H9 (cell line): Measurements from ENCODE around the gene ABHD14A. TPM values are rescaled to one million over a fixed set of nuclear protein-coding genes. Genes with fewer than 3 reads are reported as not detected.

ENCODE experiments used
- DNase-seq: peaks from one replicate; pipeline ENCODE4 v3.0.0-alpha.2; 2017
- H2AFZ ChIP-seq: one replicate; pipeline ENCODE4 v1.6.1; 2013; ENCODE audit warnings: mild to moderate bottlenecking, low read length, control low read depth, moderate library complexity
- H2AK5ac ChIP-seq: 2 replicates; pipeline ENCODE4 v1.6.1; 2013; ENCODE audit warnings: low read length, control low read depth, mixed read lengths; ENCODE audit not compliant: insufficient read length
- H2BK120ac ChIP-seq: one replicate; pipeline ENCODE4 v1.6.1; 2013; ENCODE audit warnings: low read depth, mild to moderate bottlenecking, low read length, control low read depth, inconsistent platforms; ENCODE audit not compliant: poor library complexity, severe bottlenecking
- H2BK12ac ChIP-seq: 2 replicates; pipeline ENCODE4 v1.6.1; 2013; ENCODE audit warnings: low read length, control low read depth, mixed read lengths, low read depth; ENCODE audit not compliant: insufficient read length
- H2BK15ac ChIP-seq: 2 replicates; pipeline ENCODE4 v1.6.1; 2013; ENCODE audit warnings: low read depth, low read length, control low read depth
- H2BK20ac ChIP-seq: one replicate; pipeline ENCODE4 v1.6.1; 2013; ENCODE audit warnings: low read depth, mild to moderate bottlenecking, low read length, control low read depth, inconsistent platforms; ENCODE audit not compliant: poor library complexity, severe bottlenecking
- H2BK5ac ChIP-seq: 2 replicates; pipeline ENCODE4 v1.6.1; 2013; ENCODE audit warnings: low read length, control low read depth, mixed read lengths; ENCODE audit not compliant: insufficient read length
- H3K14ac ChIP-seq: 2 replicates; pipeline ENCODE4 v1.6.1; 2013; ENCODE audit warnings: low read length, control low read depth; ENCODE audit not compliant: insufficient read depth
- H3K18ac ChIP-seq: 2 replicates; pipeline ENCODE4 v1.6.1; 2013; ENCODE audit warnings: low read depth, mild to moderate bottlenecking, mixed read lengths, low read length, control low read depth; ENCODE audit not compliant: insufficient read length
- H3K23ac ChIP-seq: 2 replicates; pipeline ENCODE4 v1.6.1; 2013; ENCODE audit warnings: low read length, control low read depth, mixed read lengths, low read depth; ENCODE audit not compliant: insufficient read length
- H3K23me2 ChIP-seq: 2 replicates; pipeline ENCODE4 v1.6.1; 2013; ENCODE audit warnings: low read depth, mild to moderate bottlenecking, mixed read lengths, low read length, control low read depth; ENCODE audit not compliant: insufficient read length, poor library complexity, severe bottlenecking
- H3K27ac ChIP-seq: 2 replicates; pipeline ENCODE4 v1.5.1; 2013; ENCODE audit warnings: low read length, control low read depth, mixed read lengths, low read depth; ENCODE audit not compliant: insufficient read length
- H3K27me3 ChIP-seq: 2 replicates; pipeline ENCODE4 v1.6.1; 2013; ENCODE audit warnings: low read length, control low read depth, inconsistent platforms; ENCODE audit not compliant: insufficient read depth
- H3K4ac ChIP-seq: 2 replicates; pipeline ENCODE4 v1.6.1; 2013; ENCODE audit warnings: low read depth, mild to moderate bottlenecking, control low read depth, inconsistent platforms, low read length, moderate library complexity
- H3K4me1 ChIP-seq: 2 replicates; pipeline ENCODE4 v1.6.1; 2013; ENCODE audit warnings: low read length, control low read depth, inconsistent platforms; ENCODE audit not compliant: insufficient read depth
- H3K4me2 ChIP-seq: 2 replicates; pipeline ENCODE4 v1.6.1; 2013; ENCODE audit warnings: low read length, control low read depth, mixed read lengths; ENCODE audit not compliant: insufficient read length, insufficient read depth
- H3K56ac ChIP-seq: 2 replicates; pipeline ENCODE4 v1.6.1; 2013; ENCODE audit warnings: low read depth, mild to moderate bottlenecking, mixed read lengths, low read length, control low read depth; ENCODE audit not compliant: insufficient read length
- H3K79me1 ChIP-seq: 2 replicates; pipeline ENCODE4 v1.6.1; 2013; ENCODE audit warnings: low read depth, mild to moderate bottlenecking, moderate library complexity, low read length, control low read depth, inconsistent platforms; ENCODE audit not compliant: insufficient read depth, poor library complexity, severe bottlenecking
- H3K79me2 ChIP-seq: 2 replicates; pipeline ENCODE4 v1.6.1; 2013; ENCODE audit warnings: low read length, control low read depth, inconsistent platforms; ENCODE audit not compliant: insufficient read depth
- H3K9ac ChIP-seq: 2 replicates; pipeline ENCODE4 v1.6.1; 2013; ENCODE audit warnings: low read length, control low read depth, mixed read lengths; ENCODE audit not compliant: insufficient read length; ENCODE audit errors: extremely low read depth
- H3K9me3 ChIP-seq: one replicate; pipeline ENCODE4 v1.6.1; 2013; ENCODE audit warnings: low read depth, low read length, inconsistent platforms; ENCODE audit not compliant: control insufficient read depth
- H3T11ph ChIP-seq: one replicate; pipeline ENCODE4 v1.6.1; 2013; ENCODE audit warnings: mild to moderate bottlenecking, low read length, control low read depth, inconsistent platforms
- H4K20me1 ChIP-seq: one replicate; pipeline ENCODE4 v1.6.1; 2013; ENCODE audit not compliant: control insufficient read depth, insufficient read length, insufficient read depth
- H4K5ac ChIP-seq: 2 replicates; pipeline ENCODE4 v1.6.1; 2013; ENCODE audit warnings: low read depth, mild to moderate bottlenecking, mixed read lengths, low read length, control low read depth; ENCODE audit not compliant: insufficient read length
- H4K8ac ChIP-seq: replicated peaks from 2 replicates; pipeline ENCODE4 v1.6.1; 2013; ENCODE audit warnings: low read length, control low read depth, mixed read lengths, low read depth; ENCODE audit not compliant: insufficient read length
- H4K91ac ChIP-seq: 2 replicates; pipeline ENCODE4 v1.6.1; 2013; ENCODE audit warnings: low read depth, mild to moderate bottlenecking, moderate library complexity, mixed read lengths, low read length, control low read depth; ENCODE audit not compliant: insufficient read length
- H3K27ac Mint-ChIP-seq, 3 experiments: 2 replicates in 2 of 3; 3 replicates in 1 of 3; pipeline ENCODE4 v1.8.0; 2020 to 2021; ENCODE audit warnings: mixed read lengths in 3 of 3, mild to moderate bottlenecking in 1 of 3, moderate library complexity in 1 of 3
- H3K27me3 Mint-ChIP-seq: 2 replicates; pipeline ENCODE4 v1.8.0; 2021; ENCODE audit warnings: low read depth, mild to moderate bottlenecking, moderate library complexity, mixed read lengths
- H3K36me3 Mint-ChIP-seq, 3 experiments: 2 replicates in 2 of 3; 3 replicates in 1 of 3; pipeline ENCODE4 v1.8.0; 2020 to 2021; ENCODE audit warnings: low read depth in 3 of 3, mixed read lengths in 3 of 3; ENCODE audit not compliant: insufficient read depth in 1 of 3
- H3K4me1 Mint-ChIP-seq, 2 experiments: 2 replicates each; pipeline ENCODE4 v1.8.0; 2020; ENCODE audit warnings: mixed read lengths in 2 of 2
- H3K4me3 Mint-ChIP-seq, 2 experiments: 2 replicates in 1 of 2; 3 replicates in 1 of 2; pipeline ENCODE4 v1.8.0; 2020 to 2021; ENCODE audit warnings: mild to moderate bottlenecking in 2 of 2, mixed read lengths in 2 of 2, moderate library complexity in 1 of 2
- H3K9me3 Mint-ChIP-seq, 2 experiments: 2 replicates in 1 of 2; 3 replicates in 1 of 2; pipeline ENCODE4 v1.8.0; 2020; ENCODE audit warnings: mild to moderate bottlenecking in 2 of 2, mixed read lengths in 2 of 2, moderate library complexity in 1 of 2
- WGBS: extraction: QIAGEN DNeasy Blood & Tissue Kit; methylation state at CpG from one replicate; pipeline ENCODE4 v1.1.7; 2013; ENCODE audit warnings: missing lambda C conversion rate, low lambda C conversion rate, mixed read lengths; ENCODE audit not compliant: insufficient read length; ENCODE audit errors: extremely low coverage; 5-methylcytosine and 5-hydroxymethylcytosine counted together
- total RNA-seq: library from RNA; stranded (reverse); gene quantifications from 2 replicates; pipeline ENCODE4 v1.2.1, GENCODE V29; 2021
- TF ChIP-seq, protein P1 (sequence below): fragments of 200-600 bp; sonication (generic); conservative IDR thresholded peaks from 3 replicates; pipeline ENCODE4 v1.8.0; 2021; ENCODE audit warnings: antibody characterized with exemption, mild to moderate bottlenecking

ABHD14A gene
- total RNA-seq, 1 experiment from 2014 or later, result 3.1 TPM

DNA sequence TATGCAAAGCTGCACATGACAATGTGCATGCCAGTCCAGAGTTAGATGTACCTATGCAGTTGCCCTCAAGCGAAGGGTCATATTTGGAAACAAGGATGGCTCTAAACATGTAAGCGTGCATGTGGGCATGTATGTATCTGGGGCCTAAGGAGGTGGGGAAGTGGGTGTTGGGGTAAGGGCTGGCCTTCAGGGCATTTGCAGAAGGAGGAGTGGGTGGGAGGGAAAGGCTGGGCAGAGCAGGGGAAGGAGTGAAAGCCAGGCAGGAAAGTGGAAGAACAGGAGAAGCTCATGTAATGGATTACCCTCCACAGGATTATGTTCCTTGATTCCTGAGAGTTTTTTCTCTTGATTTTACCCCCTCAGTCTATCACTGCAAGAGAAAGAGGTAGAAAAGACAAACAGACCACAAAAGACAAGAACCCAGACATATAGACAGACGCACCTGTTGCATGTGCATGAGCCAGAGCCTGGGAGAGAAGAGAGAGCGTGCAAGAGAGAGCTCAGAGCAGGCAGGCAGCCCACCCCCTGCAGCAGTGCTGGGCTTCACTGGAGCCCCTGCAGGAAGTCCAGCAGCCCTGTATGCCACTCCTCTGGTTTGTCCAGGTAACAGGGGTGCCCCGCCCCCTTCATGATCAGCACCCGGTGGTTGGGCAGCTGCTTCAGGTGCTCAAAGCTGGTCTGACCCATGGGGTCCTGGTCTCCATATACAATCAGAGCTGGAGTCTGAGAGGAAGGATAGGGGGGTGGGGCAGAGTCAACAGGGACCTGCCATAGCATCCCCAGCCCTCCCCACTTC is 5.8 kb upstream of the ABHD14A start:
- H3K9me3 ChIP-seq, result no peaks in the 10 kb centered on the region
- H4K20me1 ChIP-seq, result no peaks in the 10 kb centered on the region
- no peak overlapping the region for H2BK120ac ChIP-seq
- Mint-ChIP-seq H3K36me3 (peaks cover 0 to 5% (median 2%) of the 10 kb centered on the region in 3 experiments; a peak in 4 of 7 replicates), H3K4me3 (peak overlapping the region; percentile 80 to 89), H3K27ac (peak overlapping the region in 2 of 3 experiments; percentile 49 to 77; a peak in 4 of 7 replicates), H3K27me3 (peaks cover 26% of the 10 kb centered on the region), H3K4me1 (peaks cover 40 to 63% of the 10 kb centered on the region in 2 experiments), H3K9me3 (no peaks in the 10 kb centered on the region)
- DNase-seq, result peak; percentile 67
- H3K4me2 ChIP-seq, result peak overlapping the region; percentile 29
- no peak overlapping the region for H3K14ac ChIP-seq
- H3K9ac ChIP-seq, result no peak overlapping the region
- no peak overlapping the region for H3K23ac ChIP-seq
- no peak overlapping the region for H4K8ac ChIP-seq
- H2AFZ ChIP-seq, result no peak overlapping the region
- H2BK5ac ChIP-seq, result no peak overlapping the region
- TF ChIP-seq, protein P1, sequence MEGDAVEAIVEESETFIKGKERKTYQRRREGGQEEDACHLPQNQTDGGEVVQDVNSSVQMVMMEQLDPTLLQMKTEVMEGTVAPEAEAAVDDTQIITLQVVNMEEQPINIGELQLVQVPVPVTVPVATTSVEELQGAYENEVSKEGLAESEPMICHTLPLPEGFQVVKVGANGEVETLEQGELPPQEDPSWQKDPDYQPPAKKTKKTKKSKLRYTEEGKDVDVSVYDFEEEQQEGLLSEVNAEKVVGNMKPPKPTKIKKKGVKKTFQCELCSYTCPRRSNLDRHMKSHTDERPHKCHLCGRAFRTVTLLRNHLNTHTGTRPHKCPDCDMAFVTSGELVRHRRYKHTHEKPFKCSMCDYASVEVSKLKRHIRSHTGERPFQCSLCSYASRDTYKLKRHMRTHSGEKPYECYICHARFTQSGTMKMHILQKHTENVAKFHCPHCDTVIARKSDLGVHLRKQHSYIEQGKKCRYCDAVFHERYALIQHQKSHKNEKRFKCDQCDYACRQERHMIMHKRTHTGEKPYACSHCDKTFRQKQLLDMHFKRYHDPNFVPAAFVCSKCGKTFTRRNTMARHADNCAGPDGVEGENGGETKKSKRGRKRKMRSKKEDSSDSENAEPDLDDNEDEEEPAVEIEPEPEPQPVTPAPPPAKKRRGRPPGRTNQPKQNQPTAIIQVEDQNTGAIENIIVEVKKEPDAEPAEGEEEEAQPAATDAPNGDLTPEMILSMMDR, result no peak
- H3T11ph ChIP-seq, result no peak overlapping the region
- H4K91ac ChIP-seq, result no peak overlapping the region
- no peak overlapping the region for H2AK5ac ChIP-seq
- peaks cover 11% of the 10 kb centered on the region for H3K23me2 ChIP-seq
- H2BK20ac ChIP-seq, result no peak overlapping the region
- no peak overlapping the region for H3K4ac ChIP-seq
- H3K18ac ChIP-seq, result no peak overlapping the region
- H3K79me2 ChIP-seq, result no peaks in the 10 kb centered on the region
- peaks cover 11% of the 10 kb centered on the region; the same call in 1 of the 2 replicates for H3K4me1 ChIP-seq
- H3K79me1 ChIP-seq, result no peaks in the 10 kb centered on the region
- H2BK15ac ChIP-seq, result no peak overlapping the region
- H3K27ac ChIP-seq, result no peak overlapping the region
- H4K5ac ChIP-seq, result no peak overlapping the region
- no CpG with 5 or more reads among the region's 6 CpGs for WGBS
- H3K56ac ChIP-seq, result no peak overlapping the region
- H3K27me3 ChIP-seq, result no peaks in the 10 kb centered on the region
- H2BK12ac ChIP-seq, result no peak overlapping the region
